ENCODE measurements around the gene ATRIP.

DNA sequence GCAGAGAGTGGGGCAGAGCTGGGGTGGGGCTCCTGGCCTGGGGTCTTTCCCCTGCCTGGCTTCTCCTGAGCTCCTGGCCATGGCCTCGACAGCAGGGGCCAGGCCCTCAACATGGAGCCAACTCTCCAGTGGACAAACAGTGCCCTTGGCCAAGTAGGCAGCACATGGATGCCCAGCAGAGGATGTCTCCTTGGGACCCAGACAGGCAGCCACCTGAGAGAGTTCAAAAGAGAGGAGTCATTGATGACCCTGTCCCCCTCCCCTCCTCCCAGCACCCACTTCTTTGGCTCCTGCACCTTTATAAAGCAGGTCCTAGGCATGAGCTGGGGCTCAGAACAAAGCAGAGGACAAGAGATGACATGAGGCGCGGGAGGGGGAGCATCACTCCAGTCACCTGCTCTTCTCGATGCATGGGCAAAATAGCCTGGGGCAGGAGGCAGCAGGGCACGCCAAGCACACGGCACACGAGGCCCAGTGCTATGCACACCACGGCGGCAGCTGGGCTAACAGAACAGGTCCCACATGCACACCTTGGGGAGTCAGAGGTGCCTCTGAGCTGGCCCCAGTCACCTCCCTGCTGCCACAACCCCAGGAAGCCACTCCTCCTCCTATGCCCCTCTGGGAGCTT is 30.0 kb downstream of the ATRIP start:
- TF ChIP-seq CTCF (IDR thresholded peaks at IDR 0.05) (no peak), ZFX (IDR thresholded peaks at IDR 0.05; ENCODE audit: borderline replicate concordance) (no peak)

Data from 22Rv1 (cell line).